ENCODE results near the gene APOC4.
"Not testable (repeated sequence)": the region's sequence is repeated elsewhere in the genome, so short reads cannot be mapped to it uniquely, and the experiment has no call there.

Gene APOC4

DNA sequence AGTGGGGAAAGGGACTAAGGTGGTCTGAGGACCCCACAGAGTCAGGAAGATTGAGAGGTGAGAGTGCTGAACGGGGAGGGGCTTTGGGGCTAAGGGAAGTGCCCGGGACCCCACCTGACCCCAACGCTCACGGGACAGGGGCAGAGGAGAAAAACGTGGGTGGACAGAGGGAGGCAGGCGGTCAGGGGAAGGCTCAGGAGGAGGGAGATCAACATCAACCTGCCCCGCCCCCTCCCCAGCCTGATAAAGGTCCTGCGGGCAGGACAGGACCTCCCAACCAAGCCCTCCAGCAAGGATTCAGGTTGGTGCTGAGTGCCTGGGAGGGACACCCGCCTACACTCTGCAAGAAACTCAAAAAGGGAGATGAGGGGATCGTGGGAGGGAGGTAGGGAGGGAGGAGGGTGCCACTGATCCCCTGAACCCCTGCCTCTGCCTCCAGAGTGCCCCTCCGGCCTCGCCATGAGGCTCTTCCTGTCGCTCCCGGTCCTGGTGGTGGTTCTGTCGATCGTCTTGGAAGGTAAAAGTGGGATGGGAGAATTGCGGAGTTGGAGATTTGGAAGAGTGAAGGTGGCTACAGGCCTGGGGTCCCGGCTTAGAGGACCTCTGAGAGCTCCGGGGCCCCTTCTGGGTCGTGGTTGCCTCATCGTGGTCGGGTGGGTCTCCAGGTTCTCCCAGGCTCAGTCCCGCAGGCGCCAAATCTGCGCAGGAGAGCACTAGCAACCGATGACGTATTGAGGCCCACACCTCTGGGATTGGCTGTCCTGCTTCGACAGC lies 27.4 kb upstream of the APOC4 start, which contains the start of gene APOC1:
APOC1 (plus strand) TSS at position 176 of the 774 bp plus-strand sequence; CDS start at position 460, 284 bp downstream.
- DNase-seq (ENCODE audit: low spot score): peak; percentile 75

DNA sequence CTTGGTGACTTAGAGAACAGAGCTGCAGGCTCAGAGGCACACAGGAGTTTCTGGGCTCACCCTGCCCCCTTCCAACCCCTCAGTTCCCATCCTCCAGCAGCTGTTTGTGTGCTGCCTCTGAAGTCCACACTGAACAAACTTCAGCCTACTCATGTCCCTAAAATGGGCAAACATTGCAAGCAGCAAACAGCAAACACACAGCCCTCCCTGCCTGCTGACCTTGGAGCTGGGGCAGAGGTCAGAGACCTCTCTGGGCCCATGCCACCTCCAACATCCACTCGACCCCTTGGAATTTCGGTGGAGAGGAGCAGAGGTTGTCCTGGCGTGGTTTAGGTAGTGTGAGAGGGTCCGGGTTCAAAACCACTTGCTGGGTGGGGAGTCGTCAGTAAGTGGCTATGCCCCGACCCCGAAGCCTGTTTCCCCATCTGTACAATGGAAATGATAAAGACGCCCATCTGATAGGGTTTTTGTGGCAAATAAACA lies 17.8 kb upstream of the APOC4 start:
- no peak for DNase-seq (ENCODE audit: low spot score)

DNA sequence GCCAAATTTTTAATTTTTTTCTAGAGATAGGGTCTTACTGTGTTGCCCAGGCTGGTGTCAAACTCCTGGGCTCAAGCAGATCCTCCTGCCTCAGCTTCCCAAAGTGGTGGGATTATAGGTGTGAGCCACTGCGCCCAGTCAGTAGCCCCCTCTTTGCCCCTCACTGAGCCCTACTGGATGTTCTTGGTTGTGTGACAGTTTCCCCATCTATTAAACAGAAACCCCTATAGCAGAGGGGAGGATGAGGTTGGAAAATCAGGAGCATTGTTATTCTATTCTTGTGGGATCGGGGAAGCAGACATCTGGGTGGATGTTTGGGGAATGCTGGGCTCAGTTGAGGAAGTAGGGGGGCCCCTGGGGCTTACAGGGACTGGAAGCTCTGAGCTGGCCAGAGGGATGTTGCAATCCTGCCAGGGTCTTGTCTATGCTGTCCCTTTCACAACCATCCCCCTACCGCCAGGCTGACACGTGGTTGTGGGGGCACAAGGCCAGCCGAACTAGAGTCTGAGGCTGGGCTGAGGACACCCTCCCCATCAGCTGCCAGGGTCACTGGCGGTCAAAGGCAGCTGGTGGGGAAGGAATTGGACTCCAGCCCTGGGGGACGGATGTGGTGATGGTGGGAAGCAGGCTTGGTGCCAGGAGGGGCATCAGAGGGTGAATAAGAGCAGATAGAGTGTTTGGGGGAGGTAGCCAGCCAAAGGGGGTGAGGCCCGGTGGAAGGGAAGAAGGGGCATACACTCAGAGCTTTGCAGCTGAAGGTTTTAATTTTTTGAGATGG lies 16.7 kb upstream of the APOC4 start:
- peak; percentile 88 for DNase-seq (ENCODE audit: low spot score)

DNA sequence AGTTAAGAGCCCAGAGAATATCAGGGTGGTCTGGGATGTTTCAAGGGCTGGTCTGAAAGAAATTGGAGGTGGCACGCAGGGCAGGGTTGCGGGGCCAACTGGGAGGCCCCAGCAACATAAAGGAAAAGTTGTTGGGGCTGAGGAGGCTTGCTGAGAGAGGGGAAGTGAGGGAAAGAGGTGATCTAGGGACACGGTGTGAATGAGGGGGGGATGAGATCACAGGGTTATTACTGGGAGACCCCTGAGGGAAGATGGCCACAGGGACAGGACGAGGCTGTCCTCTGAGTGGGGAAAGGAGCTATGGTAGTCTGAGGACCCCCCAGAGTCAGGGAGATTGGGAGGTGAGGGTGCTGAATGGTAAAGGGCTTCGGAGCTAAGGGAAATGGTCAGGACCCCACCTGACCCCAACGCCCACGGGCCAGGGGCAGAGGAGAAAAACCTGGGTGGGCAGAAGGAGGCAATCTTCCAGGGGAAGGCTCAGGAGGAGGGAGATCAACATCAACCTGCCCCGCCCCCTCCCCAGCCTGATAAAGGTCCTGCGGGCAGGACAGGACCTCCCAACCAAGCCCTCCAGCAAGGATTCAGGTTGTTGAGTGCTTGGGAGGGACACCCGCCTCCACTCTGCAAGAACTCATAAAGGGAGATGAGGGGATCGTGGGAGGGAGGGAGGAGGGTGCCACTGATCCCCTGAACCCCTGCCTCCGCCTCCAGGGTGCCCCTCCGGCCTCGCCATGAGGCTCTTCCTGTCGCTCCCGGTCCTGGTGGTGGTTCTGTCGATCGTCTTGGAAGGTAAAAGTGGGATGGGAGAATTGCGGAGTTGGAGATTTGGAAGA lies 15.6 kb upstream of the APOC4 start:
- not testable (repeated sequence) for DNase-seq (ENCODE audit: low spot score)

DNA sequence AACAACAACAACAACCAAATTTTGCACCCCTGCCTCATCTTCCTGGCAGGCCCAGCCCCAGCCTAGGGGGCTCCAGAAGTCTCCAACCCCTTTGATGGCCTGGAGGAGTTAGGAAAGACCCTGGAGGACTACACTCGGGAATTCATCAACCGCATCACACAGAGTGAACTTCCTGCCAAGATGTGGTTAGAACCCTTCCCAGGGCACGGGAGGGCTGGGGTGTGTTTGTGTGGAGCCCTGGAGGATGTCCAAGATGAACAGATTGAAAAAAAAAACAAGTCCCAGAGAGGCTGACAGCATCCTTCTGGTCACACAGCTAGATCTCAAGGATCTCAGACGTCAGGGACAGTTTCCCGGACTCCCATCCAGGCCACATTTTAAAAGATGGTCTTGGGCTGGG lies 14.3 kb upstream of the APOC4 start:
- no peak for DNase-seq (ENCODE audit: low spot score)

DNA sequence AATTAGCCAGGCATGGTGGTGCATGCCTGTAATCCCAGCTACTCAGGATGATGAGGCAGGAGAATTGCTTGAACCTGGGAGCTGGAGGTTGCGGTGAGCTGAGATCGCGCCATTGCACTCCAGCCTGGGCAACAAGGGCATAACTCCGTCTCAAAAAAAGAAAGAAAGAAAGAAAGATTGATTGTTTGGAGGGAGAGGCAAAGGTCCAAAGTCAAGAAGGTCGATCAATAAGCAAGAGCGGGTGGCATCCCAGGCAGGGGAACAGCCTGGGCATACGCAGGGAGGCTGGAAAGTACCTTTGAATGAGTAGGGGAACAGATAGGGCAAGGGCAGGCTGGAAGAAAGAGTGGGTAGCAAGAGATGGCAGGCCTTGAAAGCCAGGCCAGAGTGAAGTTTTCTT lies 11.9 kb upstream of the APOC4 start:
- DNase-seq (ENCODE audit: low spot score): no peak

DNA sequence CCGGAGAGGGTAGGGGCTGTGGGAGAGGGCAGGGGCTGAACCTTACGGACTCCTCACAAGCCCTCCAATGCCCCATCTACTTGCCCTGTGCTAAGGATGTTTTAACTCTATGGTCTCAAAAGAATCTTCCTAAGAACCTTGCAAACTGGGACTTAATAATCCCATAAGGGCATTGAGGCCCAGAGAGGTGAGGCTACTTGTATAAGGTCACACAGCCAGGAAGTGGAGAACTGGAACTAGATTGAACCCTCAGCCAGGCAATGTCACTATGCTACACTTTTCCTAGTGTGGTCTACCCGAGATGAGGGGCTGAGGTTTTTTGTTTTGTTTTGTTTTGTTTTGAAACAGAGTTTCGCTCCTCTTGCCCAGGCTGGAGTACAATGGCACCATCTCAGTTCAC lies 10.5 kb upstream of the APOC4 start:
- DNase-seq (ENCODE audit: low spot score): no peak

DNA sequence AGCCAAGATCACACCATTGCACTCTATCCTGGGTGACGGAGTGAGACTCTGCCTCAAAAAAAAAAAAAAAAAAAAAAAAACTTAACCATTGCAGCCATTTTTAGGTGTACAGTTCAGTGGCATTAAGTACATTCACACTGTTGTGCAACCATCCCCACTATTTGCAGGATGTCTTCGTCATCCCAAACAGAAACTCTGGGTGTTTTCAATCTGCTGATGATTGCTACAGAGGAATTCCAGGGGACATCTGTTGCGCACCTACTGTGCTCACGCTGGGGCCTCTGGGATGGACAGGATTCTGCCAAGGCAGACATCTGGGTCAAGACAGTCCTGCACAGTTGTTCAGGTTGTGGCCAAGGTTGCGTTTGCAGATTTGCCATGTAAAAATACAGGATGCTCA lies 2.4 kb upstream of the APOC4 start:
- DNase-seq (ENCODE audit: low spot score): no peak

DNA sequence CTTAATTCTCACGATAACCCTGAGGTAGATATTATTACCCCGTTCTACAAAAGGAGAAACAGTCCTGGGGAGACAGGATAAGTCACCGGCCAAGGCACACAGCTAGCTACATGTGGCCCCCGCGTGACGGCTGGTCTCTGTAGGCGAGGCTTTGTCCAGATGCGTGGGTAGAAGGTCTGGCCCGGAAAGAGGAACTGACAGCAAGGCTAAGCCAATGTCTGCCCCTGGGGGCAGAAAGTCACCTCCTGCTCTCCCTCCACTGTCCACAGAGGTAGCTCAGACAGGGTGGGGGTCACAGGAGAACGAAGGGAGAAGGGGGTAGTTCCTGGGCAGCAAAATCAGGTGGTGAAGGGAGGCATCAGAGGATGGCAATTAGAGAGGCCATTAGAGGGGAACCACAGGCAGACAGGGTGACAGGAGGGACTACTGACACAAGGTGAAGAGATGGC lies 1.8 kb downstream of the APOC4 start:
- peak; percentile 51 for DNase-seq (ENCODE audit: low spot score)

DNA sequence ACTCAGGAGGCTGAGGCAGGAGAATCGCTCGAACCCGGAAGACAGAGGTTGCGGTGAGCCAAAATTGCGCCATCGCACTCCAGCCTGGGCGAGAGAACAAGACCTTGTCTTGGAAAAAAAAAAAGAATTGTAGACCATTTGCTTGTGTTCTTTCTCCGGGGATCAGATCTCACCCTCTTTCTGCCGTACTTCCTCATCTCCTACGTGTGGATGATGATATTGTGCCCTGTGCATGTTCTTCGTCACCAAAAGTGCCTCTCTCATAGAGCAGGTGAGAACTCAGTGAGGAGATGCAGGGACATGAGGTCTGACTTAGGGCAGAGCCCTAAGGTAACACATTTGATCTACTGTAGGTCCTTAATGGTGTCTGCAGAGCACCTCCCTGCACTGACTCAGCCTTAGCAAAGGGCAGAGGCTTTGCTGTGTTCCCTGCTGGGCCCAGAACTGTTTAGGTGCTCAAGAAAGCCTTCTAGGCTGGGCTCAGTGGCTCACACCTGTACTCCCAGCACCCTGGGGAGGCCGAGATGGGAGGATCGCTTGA lies 5.1 kb downstream of the APOC4 start:
- no peak for DNase-seq (ENCODE audit: low spot score)

DNA sequence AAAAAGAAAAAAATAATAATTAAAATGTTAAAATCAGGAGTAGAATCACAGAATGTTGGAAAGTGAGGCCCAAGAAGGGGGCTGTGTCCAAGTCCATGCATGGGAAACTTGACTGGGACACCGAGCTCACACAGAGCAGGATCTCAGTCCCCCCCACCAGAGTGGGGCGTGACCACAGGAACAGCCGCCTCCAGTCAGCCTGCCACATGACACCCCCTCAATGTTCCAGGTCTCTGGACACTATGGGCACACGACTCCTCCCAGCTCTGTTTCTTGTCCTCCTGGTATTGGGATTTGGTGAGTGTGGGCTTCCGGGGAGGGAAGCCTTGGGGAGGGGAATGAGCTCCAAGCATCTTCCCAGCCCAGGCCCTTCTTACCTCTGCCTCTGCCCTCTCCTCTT lies 6.2 kb downstream of the APOC4 start:
- no peak for DNase-seq (ENCODE audit: low spot score)

DNA sequence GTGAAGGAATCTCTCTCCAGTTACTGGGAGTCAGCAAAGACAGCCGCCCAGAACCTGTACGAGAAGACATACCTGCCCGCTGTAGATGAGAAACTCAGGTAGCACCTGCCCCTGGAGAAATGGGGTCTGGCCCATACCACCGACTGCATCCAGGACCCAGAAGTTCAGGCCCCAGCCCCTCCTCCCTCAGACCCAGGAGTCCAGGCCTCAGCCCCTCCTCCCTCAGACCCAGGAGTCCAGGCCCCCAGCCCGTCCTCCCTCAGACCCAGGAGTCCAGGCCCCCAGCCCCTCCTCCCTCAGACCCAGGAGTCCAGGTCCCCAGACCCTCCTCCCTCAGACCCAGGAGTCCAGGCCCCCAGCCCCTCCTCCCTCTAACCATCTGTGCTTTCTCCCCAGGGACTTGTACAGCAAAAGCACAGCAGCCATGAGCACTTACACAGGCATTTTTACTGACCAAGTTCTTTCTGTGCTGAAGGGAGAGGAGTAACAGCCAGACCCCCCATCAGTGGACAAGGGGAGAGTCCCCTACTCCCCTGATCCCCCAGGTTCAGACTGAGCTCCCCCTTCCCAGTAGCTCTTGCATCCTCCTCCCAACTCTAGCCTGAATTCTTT lies 6.8 kb downstream of the APOC4 start:
- DNase-seq (ENCODE audit: low spot score): no peak

DNA sequence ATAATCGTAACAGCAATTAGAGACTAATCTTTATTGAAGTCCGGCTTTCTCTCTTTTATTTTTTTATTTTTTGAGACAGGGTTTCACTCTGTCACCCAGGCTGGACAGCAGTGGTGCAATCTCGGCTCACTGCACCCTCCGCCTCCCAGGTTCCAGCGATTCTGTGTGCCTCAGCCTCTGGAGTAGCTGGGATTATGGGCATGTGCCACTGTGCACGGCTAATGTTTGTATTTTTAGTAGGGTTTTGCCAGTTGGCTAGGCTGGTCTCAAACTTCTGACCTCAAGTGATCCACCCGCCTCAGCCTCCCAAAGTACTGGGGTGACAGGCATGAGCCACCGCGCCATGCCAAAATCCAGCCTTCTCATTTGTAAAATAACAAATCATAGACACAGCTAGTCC lies 7.5 kb downstream of the APOC4 start:
- DNase-seq (ENCODE audit: low spot score): no peak

DNA sequence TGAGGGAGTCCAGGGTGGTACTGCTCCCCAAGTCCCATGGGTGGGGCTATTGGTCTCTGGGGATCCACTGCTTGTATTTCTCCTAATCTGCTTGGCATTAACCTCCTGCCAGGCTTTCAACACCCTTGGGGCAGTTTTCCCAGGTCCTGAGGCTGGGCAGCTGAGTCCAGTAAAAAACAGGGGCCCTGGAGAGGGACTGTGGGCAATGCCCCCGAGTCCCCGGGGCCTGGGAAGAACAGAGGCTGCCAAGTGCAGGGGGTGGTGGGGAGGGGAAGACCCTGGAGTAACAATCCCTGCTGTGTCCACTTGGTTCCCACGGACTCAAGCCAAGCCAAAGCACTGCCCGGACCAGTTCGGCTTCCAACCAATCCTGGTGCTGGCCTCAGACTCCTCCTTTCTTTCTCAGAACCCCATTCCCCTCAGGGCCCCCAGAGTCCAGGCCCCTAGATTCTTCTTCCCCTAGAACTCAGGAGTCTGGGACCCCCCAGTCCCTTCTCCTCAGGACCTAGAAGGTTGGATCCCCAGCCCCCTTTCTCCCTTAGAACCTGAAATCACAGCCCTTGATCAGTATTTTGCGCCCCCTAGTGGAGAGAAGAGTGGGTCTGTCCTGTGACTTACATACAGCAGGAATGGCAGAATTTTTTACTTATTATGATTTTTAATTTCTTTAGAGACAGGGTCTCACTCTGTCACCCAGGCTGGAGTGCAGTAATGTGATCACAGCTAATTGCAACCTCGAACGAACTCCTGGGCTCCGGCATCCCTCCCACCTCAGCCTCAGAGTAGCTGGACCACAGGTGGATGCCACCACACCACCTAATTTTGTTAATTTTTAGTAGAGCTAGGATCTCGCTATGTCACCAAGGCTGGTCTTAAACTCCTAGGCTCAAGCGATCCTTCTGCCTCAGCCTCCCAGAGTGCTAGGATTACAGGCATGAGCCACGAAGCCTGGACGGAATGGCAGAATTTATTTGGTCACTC lies 9.4 kb downstream of the APOC4 start:
- DNase-seq (ENCODE audit: low spot score): peak; percentile 83

DNA sequence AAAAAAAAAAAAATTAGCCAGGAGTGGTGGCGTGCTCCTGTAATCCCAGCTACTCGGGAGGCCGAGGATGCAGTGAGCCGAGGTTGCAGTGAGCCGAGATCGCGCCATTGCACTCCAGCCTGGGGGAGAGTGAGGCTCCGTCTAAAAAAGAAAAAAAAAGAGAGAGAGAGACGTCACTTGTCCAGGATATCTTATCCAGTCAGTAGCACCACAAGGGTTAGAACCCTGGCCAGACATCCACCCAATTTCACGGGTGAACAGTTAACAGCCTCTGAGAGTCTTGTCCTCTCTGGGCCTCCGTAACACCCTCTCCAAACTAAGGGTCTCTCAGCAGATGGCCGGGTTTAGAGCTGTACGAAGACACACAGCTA lies 12.2 kb downstream of the APOC4 start:
- DNase-seq (ENCODE audit: low spot score): no peak

DNA sequence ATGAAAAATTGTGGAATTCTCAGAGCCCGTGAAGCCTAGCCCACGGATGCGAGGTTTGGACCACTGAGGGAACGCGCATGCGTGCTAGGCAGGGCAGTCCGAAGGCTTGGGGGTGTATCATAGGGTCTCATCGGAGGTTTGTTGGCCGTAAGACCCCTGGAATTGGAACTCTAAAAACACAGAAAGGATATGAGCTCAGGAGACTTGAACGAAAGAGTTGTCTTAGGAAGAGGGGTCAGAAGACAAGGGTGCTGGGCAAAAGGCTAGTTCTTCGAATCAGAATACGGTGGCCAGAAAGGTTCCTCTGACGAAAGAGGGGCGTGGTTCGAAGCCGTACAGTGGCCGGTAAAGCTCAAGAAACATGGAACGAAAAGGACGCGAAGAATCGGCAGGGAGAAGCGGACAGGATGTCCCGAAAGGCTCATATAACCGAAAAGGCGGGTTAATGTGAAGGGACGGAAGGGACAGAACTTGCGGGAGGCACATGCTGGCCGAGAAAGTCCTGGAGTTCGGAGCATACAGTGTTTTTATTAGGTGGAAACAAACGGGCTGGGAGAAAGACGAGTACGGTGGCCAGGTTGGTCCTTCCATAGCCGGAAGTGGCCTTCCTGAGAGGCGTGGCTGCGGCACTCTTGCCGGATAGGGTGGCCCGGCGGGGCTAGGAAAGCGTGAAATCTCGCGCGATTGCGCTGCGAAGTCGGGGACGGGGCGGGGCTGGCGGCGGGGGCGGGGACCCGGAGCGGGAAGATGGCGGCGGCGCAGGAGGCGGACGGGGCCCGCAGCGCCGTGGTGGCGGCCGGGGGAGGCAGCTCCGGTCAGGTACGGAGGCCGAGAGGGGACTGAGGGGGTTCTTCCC lies 12.8 kb downstream of the APOC4 start, which contains the start of gene CLPTM1:
CLPTM1 (plus strand) TSS at position 732 of the 856 bp plus-strand sequence; CDS start at position 748, 16 bp downstream.
- peak; percentile 96 for DNase-seq (ENCODE audit: low spot score)

DNA sequence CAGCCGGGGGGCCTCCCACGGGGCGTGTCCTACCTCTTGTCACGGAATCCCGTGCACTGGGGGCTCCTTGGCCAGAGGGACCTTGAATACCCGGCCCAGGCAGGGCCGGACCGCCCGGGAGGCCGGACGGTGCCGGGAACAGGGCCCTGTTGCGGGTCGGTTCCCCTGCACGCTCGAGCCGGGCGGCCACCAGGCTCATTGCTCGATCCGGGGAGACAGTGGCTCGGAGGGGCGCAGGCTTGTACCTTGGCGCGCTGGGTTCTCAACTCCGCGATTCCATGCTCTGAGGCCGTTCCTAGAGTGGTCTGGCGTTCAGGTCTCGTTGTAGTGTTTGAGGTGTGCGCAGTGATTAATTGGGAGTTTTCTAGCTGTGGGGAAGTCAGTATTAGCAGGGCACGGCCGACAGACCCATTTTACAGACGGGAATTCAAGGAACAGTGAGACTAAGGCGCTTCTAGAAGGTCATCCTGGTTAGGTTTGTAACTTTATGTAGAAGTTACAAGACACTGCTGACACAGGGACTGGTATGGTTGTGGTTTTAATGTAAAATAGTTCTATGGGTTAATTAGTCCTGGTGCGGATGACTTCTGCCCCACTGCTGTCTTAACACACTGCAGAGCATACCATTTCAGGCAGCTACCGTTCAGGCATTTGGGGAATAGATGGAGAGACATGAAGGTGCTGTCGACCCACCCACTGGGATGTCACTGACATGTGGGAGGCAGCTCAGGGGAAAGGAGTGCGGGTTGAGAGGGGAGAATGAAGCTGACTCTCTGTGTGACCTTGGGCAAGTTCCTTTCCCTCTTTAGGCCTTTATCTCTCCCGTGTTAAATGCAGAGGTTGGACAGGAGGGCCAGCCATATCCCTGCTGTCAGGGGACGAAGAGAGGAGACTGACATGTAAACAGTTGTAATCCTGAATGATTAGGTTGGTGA lies 13.7 kb downstream of the APOC4 start:
- no peak for DNase-seq (ENCODE audit: low spot score)

DNA sequence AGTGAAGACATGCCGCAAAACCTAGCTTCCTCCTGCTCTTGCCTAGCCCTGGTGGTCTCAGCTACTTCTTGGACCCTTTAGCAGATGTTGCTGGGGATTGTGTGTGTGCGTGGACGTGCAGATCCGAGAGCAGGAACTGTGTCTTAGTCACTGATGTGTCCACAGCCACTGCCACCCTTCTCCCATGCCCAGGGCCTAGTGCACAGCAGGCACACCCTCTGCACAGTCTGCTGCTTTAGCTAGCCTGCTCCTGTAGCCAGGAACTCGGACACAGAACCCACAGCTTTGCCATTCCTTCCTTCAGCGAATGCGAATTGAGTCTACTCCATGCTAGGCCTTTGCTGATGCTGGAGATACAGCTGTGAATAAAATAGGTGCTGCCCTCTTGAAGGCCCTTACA lies 15.5 kb downstream of the APOC4 start:
- no peak for DNase-seq (ENCODE audit: low spot score)

All from putamen (tissue), 1 donor.